M059J (cell line): ENCODE data around the gene AHNAK. TPM values are rescaled to one million over a fixed set of nuclear protein-coding genes. Genes with fewer than 3 reads are reported as not detected.

Source experiments
- DNase-seq: peaks from one replicate; pipeline ENCODE4 v3.0.0-alpha.2; 2012; ENCODE audit warnings: low read depth
- total RNA-seq: library from RNA; depleted of rRNA; stranded (reverse); fragments of >200 nt; shearing (Covaris generic); gene quantifications from 2 replicates; pipeline ENCODE4 v1.2.3, GENCODE V29; 2014

AHNAK gene
- total RNA-seq, 1 experiment from 2014 or later: 141 TPM

DNA sequence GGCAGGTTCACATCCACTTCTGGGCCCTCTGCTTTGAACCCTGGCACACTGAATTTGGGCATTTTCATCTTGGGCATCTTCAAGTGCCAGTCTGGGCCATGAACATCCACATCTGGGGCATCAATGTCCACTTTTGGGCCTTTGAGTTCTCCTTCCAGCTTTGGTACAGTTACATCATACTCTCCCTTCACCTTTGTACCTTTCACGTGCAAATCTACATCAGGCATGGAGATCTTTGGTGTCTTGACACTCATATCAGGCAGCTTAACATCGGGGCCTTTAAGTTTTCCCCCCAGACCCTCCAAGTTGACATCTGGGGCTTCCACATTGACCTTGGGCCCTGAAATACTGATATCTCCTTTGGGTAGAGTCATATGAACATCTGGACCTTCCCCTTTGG is 14.5 kb downstream of the AHNAK start:
- no peak for DNase-seq

DNA sequence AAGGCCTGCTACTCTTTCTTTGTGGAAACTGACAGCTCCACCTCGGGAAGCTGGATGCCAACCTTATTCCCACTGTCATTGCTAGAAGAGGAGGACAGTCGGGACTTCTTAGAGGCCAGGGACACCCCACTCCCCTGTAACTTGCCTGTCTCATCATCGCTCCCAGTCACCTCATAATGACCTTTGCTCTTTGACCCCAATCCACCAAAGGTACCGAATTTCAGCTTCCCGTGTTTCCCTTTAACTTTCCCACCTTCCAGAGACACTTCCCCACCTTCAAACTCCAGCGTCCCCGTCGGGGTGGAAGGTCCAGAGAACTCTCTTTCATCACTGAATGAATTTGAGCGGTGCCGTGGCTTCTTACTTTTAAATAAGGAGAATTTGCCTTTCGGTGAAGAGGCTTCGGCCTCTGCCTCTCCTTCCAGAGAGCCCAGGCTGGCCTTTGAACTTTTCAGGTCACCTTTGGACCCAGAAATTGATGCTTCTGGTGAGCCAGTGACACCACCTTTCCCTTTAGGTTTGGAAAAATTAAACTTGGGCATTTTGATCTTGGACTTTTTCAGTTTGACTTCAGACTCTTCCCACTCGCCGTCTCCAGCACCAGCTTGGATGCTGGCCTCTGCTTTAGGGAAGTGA is 29.8 kb downstream of the AHNAK start:
- no peak for DNase-seq

DNA sequence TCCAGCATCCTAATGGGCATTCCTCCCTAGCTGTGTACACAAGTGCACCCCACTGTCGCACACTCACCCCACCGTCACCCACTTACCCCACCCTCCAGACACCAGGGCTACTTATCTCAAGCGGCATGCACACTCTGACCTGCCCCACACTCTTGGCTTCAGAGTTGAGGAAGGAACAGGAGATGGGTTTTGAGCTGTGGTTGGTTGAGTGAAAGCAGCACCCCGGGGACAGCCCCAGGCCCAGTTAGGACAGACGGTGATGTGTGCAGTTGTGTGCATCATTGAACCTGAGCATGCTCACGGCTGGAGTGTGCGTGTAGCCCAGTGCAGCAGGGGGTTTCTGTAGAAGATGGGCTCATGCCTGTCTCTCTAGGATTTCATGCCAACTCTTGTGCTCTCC is 32.5 kb downstream of the AHNAK start:
- DNase-seq: no peak

DNA sequence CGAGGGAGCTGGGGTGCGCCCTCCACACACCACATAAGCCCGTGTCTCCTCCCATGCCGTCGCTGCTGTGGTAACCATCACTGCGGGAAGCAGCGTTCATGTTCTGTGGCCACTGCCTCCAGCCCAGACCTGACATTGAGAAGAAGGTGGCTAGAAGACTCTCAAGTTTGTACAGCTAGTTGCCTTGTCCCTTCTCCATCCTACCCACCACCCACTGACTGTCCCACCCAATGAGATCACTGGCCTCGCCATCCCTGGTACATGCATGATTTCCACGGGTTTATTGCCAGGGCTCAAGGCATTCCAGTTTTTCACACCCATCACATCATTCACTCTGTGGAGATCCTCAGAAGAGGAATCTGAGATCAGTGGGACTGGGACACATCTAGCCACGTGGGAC is 33.0 kb downstream of the AHNAK start:
- no peak for DNase-seq

DNA sequence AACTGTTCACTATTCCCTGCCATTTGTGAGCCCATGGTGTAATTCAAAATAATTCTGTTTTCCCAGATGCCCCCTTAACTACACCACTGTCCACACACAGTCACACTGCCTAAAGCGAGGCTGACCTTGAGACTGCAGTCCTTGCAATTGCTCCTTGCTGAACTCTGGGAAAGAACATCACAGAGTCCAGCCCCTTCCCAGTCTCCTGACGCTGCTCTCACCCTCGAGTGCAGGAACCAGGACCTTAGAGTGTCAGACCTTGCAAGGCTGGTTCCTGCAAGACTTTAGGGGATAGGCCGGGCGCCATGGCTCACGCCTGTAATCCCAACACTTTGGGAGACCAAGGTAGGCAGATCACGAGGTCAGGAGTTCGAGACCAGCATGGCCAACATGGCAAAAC is 33.6 kb downstream of the AHNAK start:
- no peak for DNase-seq

DNA sequence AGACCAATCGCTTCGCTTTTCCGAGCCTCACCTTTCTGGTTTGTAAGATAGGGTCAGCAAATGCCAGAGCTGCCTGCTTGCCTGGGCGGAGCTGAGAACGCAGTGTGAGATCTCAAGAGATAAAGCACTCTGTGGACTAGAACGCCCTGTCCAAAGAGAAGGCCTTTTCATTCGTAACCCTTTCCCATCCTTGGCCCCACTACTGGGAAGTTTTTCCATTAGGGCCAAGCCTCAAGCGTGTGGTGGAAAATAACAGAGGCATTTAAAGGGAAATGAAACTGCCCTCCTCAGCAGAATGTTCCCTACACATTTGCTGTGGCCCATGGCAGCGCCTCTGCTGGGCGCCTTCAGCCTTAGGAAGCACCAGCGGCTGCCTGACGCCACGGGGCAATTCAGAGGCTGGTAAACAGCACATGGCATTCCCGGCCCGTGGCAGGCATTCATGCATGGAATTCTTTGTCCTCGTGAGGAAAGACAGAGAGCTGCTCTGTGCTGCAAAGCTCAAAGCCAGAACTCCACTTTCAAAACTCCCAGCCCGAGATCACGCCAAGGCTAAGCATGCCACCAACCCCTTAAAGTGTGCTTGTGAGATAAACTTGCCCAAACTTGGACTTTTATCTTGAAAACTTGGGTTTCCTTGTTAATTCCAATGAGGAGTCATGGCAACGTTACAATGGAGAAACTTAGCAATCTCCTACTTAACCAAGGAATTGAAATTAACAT is 38.1 kb downstream of the AHNAK start:
- DNase-seq: peak; percentile 82

DNA sequence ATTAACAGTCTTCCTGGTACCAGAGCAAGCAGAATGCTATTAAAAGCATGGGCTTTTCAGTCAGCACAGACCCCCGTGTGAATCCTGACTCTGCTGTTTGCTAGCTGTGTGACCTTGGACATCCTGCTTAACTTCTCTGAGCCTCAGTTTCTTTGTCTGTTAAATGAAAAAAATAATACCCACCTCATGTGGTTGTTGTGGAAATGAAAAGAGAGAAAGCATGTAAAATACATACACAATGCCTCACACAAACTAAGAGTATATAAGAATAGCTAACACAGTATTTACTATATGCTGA is 39.5 kb downstream of the AHNAK start:
- DNase-seq: no peak

DNA sequence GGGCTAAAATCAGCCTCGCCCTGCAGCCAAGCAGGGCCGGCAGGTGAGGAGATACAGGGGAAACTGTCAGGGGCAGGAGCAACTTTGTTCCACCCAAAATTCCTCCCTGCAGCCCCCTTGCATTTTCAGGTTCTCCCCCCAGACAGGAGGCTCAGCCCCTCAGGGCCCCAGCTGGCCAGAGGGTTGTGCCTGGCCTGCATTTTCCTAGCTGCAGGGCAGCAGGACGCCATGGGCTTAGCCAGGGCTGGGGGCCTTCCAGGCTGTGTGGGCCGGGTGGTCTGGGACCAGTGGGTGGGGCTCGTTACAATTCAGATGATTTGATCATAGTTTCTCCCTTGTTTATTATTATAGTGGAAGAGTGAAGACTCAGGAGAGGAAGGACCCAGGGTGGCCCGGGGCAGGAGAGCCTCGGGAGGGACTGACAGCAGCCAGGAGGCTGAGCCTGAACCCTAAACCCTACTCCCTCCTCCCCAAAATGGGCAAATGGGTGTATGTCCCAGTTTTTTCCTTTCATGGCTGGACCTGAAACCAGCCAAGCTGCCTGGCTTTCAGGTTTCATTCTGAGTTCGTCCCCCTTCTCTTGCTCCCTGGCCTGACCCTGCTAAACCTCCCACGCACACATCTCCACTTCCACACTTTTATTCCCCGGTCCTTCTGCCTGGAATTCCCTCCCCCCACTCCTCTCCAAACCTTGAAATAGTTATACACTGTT is 40.0 kb downstream of the AHNAK start:
- no peak for DNase-seq

DNA sequence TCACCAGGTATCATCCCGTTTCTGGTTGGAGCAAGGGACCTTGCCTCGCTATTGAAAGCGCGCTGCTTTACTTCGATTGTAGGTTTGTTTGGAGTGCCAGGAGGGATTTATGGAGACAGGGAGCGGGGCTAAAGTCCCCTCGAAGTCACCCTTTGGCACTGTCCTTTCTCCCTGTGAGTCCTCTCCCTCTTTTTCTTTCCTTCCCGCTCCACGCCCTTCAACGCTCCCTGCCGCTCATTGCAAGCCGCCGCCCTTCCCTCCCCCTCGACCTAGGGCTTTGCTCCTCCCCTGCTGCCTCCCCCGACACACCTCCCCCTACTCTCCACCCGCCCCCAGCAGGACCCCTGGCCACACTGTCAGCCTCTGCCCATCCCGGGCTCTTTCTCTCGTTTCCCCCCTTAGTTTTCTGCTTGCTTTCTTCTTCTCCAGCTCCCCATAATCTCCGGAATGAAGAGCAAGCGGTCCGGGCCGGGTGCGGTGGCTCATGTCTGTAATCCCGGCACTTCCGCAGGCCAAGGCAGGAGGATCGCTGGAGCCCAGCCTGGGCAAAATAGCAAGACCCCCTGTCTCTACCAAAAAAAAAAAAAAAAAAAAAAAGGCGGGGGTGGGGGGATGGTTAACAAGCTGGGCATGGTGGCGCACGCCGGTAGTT is 41.0 kb downstream of the AHNAK start:
- DNase-seq: no peak

DNA sequence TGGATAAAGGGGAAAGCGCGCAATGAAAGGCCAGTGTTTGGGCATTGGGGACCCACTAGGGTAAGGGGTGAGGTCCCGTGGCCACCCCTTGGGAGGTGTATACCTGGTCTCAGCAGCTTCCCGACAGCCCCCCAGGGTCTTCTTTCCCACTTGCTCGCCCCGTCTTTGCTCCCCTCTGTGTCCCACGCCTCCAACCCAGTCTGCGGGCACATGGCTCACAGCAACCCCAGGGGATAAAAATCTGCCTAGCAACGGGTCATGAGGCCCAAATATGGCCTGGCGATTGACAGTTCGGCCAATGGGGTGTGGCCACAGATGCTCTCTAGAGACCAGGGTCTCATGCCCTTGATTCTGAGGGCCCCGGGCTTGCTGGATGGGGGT is 41.6 kb downstream of the AHNAK start:
- no peak for DNase-seq

DNA sequence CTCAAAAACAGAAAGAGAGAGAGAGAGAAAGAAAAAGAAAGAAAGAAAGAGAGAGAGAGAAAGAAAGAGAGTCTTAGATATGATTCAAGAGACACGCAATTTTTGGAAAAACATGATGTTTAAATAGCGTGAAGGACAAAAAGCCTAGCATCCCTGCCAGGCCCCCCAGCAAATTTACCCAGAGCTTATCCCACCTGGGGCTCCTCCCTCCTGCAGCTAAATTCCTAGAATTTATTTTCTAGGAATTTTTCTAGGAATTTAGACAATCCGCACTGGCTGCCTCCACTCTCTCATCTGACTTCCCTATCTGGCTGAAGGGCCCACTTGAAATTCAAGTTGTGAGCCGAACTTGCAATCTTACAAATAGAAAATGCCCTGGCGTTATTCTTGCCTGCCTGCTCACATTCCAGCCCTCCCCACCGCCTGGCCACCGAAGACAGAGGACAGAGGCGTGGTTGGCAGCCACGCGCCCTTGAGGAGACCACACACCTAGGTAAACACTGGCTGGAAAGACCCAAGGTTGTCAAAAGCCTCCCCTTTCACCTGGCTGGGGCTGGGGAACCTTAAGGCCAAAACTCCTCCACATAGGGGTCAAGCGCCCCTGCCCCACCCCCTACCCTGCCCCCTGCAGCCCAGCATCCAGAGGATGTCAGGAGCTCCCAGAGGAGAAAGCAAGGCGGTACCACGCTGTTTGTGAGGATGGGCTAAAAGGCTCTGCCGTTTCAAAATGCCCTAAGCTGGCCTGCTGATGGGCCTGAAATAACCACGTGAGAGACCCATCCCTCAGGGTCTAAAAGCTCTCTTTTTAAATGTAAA is 42.2 kb downstream of the AHNAK start:
- DNase-seq: no peak

DNA sequence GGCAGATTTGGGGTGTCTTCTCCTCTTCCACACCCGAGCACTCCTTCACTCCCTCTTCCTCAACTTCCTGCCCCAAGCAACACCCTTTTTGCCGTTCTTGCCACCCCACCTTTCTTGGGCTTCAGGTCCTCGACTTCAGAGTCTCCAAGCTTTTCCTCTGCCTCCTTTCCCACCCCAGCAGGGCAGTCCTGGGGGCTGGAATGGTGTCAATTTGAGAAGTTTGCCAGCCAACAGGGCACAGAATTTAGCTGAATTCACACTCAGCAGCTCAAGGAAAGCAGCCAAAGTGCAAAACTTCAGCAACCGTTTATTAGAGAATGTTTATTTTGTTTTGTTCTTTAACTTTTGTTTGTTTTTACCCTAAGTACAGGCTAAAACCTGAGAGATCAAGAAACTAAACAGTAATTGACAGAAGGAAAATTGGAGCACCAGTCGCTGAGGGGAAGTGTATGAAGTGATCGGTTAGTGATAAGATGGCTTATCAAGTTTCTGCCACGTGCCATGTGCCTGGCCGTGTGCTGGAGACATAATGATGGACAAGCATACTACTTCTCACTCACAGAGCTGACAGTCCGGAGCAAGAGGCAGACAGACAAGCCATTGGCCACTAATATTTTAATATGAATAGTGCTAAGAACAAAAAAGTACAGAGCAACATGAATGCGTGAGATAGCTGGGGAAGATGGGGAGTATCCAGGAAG is 44.4 kb downstream of the AHNAK start:
- no peak for DNase-seq

DNA sequence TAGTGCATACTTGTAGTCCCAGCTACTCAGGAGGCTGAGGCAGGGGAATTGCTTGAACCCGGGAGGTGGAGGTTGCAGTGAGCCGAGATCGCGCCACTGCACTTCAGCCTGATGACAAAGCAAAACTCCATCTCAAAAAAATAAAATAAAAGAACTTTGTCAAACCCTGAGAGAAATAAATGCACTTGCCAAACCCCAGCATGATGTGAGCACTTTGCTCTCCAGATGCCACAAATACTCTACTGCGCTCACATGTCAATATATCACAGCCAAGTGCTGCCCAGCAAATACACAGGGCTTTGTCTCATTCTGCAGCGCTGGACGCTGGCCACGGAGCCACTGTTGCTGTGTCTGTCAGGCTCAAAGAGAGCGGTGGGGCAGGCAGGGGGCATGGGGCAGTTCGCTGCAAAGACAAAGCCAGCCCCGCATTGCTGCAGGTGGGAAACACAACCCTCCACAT is 45.1 kb downstream of the AHNAK start:
- DNase-seq: peak; percentile 51

DNA sequence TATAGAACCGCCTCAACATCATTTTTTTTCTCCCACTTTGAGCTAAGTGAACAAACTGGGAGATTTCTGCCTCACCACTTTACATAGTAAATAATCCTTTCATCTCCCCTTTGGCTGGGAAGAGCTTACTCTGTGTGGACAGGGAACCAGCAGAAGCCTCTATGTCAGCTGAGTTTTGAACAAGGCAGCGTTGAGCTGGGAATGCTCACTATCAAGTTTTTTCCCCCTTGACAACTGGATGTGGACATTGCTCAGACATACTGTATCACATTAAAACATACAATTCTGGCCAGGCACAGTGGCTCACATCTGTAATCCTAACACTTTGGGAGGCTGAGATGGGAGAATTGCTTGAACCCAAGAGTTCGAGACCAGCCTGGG is 46.0 kb downstream of the AHNAK start:
- no peak for DNase-seq

DNA sequence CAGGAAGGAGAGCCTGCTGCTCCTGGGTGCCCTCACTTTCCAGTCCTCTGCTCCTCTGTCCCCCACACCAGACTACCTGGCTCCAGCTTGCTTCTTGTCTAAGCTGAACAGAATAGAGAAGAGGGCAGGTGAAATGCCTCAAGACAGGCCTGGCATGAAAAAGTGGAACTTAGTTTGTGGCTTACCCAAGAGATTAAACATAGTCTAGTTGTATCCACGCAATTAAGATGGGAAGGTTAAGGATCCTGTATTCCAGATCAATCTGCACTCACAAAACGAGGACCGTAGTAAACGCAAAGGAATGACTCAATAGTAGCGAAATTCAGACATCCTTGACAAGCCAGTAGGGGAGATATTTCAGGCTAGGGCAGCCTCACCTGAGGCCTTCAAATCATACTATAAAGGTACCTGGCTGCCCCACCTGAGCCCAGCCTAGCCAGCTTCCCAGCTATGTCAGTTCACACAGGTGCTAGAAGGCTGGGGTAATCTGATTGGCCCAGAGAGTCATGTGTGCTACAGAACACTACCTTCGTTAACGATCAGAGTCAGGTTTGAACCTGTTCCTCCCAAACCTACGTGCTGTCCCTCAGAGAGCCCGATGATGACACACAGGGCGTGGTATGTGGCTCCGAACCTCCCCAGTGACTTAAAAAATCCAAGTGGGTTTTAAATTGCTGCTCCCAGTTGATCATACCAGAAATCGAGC is 46.5 kb downstream of the AHNAK start:
- no peak for DNase-seq

DNA sequence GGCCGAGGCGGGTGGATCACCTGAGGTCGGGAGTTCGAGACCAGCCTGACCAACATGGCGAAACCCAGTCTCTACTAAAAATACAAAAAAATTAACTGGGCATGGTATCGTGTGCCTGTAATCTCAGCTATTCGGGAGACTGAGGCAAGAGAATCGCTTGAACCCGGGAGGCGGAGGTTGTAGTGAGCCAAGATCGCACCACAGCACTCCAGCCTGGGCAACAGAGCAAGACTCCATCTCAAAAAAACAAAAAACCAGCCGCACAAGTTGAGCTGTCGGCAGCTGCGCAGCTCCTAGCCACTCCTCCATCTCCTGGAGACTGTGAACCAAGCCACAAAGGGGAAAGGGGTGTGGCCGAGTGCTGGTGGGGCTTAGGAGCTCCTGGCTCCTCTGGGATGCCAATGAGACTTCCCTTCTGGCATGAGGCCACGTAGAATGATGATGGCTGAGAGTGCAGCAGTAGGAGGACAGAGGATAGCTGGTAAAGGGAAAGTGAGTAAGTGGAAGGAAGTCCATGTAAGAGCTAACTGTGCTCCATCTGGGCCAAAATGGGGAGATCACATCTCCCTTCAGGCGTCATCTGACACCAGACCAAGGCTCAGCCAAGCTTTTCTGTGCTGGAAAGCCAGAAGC is 47.2 kb downstream of the AHNAK start:
- DNase-seq: peak; percentile 92

DNA sequence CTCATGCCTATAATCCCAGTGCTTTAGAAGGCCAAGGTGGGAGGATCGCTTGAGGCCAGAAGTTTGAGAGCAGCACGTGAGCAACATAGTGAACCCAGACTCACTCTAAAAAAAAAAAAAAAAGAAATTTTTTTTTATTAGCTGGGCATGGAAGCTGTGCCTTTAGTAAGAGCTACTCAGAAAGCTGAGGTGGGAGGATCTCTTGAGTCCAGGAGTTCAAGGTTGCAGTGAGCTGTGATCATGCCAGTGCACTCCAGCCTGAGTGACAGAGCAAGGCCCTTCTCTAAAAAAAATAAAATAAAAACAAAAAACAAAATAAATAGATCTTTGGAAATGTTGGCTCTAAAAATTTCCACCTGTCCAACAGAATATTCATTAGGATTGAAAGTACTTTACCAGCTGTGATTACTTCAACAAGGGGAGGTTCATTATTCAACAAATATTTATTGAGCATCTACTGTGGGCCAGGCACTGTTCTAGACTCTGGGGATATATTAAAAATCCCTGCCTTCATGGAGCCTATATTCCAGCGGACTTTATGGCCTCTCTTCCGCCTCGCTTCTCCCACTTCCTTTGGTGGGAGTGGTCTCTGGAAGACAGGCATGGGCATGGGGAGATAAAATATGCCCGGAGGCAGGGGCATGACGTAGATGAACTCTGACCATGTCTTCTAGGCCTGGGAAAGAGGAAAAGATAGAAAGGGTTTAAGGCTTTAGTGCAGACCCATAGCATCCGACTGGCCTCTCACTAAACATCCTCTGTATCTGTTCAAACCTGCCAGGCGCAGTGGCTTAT is 47.9 kb downstream of the AHNAK start:
- no peak for DNase-seq

DNA sequence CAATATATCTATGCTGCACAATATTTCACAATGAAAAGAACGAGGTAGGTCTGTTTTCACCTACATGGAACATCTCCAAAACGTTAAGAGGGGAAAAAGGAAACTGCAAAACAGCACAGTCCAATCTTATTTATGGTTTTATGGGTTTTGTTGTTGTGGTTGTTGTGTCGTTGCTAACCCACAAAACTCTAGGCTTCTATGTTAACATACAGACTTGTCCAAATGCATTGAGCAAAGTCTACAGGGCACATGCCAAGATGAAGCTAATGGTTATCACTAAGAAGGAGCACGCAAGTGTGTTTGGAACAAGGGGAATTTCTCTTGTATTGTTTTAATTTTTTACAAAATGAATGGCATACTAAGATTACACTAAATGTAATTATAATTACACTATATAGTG is 48.6 kb downstream of the AHNAK start:
- no peak for DNase-seq

DNA sequence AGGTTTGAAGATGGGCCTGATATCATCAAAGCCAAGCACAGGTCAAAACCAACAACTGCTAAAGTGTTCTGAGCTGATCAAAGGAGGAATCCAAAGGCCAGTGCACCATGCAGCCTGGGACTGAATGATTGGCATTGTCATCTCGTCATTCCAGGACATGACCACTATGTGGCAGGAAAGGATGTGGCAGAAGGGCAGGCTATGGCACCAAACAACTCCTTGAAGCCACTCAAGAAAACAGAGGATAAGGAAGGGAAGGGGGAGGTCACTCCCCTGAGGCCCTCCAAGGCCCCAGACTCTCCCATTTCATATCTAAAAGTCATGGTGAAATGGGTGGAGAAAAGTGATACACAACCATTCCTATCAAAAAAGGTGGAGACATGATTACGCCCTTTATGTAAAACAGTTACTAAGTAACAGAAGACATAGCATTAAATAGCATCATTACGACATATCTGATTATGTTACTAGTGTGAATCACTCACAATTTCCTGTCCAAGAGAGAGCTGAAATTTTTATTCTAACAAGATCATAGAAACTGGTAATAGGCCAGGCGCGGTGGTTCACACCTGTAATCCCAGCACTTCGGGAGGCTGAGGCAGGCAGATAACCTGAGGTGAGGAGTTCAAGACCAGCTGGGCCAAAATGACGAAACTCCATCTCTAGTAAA is 49.3 kb downstream of the AHNAK start:
- DNase-seq: peak; percentile 83
